Activated naive CD8-positive, alpha-beta T cell treated with anti-CD3 and anti-CD28 coated beads, Interleukin-2, amount 50 U/mL, for 24 hours (primary cell): ENCODE measurements around the gene EGF.
A peak's percentile ranks its signal among the peaks of the same experiment; 100 is the strongest.

ENCODE experiments used
- ATAC-seq: fragments of 150-1000 bp; cut with Tn5 transposase; one replicate; pipeline ENCODE4 v1.10.0; 2021
- DNase-seq: peaks from one replicate; pipeline ENCODE4 v3.0.0; 2021
- H3K27ac Mint-ChIP-seq: one replicate; pipeline ENCODE4 v1.8.0; 2021; ENCODE audit warnings: mild to moderate bottlenecking, mixed read lengths
- H3K27me3 Mint-ChIP-seq: one replicate; pipeline ENCODE4 v1.8.0; 2021; ENCODE audit warnings: mixed read lengths
- H3K36me3 Mint-ChIP-seq: one replicate; pipeline ENCODE4 v1.8.0; 2021; ENCODE audit warnings: low read depth, mixed read lengths
- H3K4me1 Mint-ChIP-seq: one replicate; pipeline ENCODE4 v1.8.0; 2021; ENCODE audit warnings: mixed read lengths
- H3K4me3 Mint-ChIP-seq: one replicate; pipeline ENCODE4 v1.8.0; 2021; ENCODE audit warnings: mild to moderate bottlenecking, moderate library complexity, mixed read lengths
- H3K9me3 Mint-ChIP-seq: one replicate; pipeline ENCODE4 v1.8.0; 2021; ENCODE audit warnings: mixed read lengths

The EGF gene

DNA sequence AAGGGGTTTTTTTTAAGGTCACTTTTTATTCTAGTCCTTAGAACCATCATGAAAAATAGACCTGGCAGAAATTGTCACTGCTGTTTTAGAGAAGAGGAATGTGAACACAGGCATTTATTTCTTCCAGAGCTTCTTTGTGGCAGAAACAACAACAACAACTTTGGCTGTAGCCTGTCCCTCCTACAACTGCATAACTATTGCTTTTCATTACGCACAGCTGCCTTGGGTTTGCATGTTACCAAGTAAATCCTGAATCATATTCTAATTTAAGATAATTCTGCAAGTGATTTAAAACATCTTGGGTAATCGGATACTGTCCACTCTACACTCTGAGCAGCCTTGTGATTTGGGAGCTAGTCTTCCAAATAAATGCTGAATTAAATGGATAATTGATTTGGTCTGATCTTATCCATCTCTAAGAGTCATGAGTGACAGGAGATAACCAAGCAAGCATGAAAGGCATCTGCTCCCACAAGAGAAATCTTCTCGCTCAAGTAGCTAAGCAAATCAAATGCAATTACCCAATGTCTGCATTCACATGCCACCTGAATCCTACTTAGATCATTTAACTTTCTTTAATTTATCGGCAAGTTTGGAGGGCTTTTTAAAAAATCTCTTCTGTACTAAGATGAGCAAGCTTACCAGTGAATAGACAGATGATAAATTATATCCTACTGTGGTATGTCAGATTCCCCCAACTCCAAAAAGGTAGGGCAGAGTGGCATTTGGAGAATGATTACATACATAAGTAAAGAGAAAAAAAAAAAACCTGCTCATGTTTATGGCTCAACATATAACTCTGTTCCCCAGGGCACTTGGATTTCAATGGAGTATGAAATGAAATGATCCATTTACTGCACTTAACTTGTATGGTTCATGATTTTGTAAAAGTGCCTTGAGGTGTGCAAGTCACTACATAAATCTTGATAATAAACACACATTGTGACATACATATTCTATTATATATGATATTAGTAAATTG lies 73.6 kb downstream of the EGF start:
- H3K27me3 Mint-ChIP-seq, result peaks cover 4% of the 10 kb centered on the region
- ATAC-seq (no peak), DNase-seq (no peak)
- H3K4me3 Mint-ChIP-seq, result no peak overlapping the region
- no peaks in the 10 kb centered on the region for H3K36me3 Mint-ChIP-seq
- H3K27ac Mint-ChIP-seq, result no peak overlapping the region
- peaks cover 8% of the 10 kb centered on the region for H3K4me1 Mint-ChIP-seq
- no peaks in the 10 kb centered on the region for H3K9me3 Mint-ChIP-seq

DNA sequence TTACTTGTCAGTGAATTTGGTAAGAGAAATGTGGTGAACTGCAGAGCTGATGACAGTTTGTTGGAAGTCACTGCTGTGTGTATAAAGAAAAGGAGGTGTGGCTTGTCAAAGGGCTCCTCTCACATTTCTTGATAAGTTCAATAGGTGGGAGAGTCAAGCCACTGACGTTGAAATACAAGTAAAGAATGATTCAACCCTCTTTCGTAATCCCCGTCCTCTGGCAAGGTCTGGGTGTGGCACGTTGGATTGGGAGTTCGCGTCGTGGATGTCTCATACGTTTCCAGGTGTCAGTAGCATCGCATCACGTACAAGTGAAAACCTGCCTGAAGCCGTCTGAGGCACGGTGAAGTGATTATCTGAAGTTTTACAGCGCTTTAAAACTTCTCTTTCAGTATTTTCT lies 76.4 kb downstream of the EGF start:
- no peak for DNase-seq
- Mint-ChIP-seq H3K4me3 (no peak overlapping the region), H3K27me3 (peaks cover 8% of the 10 kb centered on the region), H3K27ac (no peak overlapping the region), H3K9me3 (no peaks in the 10 kb centered on the region), H3K36me3 (no peaks in the 10 kb centered on the region), H3K4me1 (peaks cover 10% of the 10 kb centered on the region)
- ATAC-seq, result no peak

GRCh38 chr4:109989618-109990017 lies 76.9 kb downstream of the EGF start:
- peaks cover 16% of the 10 kb centered on the region for H3K4me1 Mint-ChIP-seq

DNA sequence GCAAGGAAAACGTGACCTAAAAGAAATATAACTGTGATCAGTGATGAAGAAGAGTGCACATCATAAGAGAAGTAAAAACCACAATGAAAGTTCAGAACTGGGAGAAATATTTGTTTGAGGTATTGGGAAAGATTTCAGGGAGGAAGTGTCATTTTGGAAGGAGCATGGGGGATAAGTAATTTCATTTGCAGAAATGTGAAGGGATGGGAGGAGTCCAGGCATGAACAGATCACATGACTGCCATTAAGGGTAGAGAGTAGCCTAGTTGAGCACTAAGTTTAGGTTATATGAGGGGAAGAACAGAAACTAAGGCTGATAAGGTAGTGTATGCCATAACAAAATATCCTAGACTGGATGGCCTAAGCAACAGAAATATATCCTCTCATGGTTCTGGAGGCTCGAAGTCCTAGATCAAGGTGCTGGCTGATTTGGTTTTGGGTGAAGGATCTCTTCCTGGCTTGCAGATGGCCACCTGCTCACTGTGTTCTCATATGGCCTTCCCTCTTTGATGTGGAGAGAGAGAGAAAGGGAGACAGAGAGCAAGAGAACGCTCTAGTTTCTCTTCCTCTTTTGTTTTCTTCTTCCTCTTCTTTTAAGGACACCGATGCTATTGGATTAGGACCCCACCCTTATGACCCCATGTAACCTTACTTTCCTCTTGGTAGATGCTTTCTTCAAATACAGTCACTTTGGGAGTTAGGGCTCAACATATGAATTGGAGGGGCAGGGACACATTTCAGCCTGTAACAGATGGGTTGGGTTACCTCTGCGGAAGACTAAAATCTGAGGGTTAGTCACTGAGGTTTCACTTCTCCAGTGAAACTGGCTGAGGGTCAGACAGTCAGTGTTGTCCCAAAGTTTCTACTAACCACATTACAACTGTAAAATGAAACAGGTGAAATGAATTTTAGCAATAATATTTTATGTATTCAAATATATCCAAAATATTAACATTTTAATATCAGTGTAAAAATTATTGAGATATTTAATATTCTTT lies 77.9 kb downstream of the EGF start:
- no peak overlapping the region for H3K27ac Mint-ChIP-seq
- no peaks in the 10 kb centered on the region for H3K9me3 Mint-ChIP-seq
- DNase-seq (no peak), ATAC-seq (no peak)
- peaks cover 8% of the 10 kb centered on the region for H3K27me3 Mint-ChIP-seq
- no peaks in the 10 kb centered on the region for H3K36me3 Mint-ChIP-seq
- no peak overlapping the region for H3K4me3 Mint-ChIP-seq
- H3K4me1 Mint-ChIP-seq, result peaks cover 19% of the 10 kb centered on the region

More at GRCh38 chr4:109989618-109990017, 76.9 kb downstream of the EGF start:
- H3K36me3 Mint-ChIP-seq, result no peaks in the 10 kb centered on the region
- no peak overlapping the region for H3K4me3 Mint-ChIP-seq
- H3K27me3 Mint-ChIP-seq, result peaks cover 8% of the 10 kb centered on the region
- no peak overlapping the region for H3K27ac Mint-ChIP-seq
- no peaks in the 10 kb centered on the region for H3K9me3 Mint-ChIP-seq
- ATAC-seq (no peak), DNase-seq (no peak)

DNA sequence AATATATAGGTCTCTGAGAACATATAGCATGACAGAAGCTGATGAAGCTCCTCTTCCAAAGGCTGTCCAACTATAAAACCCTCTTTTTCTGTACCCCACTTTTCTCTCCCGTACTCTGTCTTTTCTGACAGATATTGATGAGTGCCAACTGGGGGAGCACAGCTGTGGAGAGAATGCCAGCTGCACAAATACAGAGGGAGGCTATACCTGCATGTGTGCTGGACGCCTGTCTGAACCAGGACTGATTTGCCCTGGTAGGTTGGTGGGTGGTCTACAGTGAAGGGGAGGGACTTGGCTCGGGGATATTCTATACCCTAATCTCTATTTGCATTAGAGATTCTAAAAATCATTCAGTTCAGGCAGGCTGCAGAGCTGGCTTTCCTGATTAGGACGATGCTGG lies 80.4 kb downstream of the EGF start:
- no peak for ATAC-seq
- H3K4me1 Mint-ChIP-seq, result peaks cover 19% of the 10 kb centered on the region
- no peaks in the 10 kb centered on the region for H3K36me3 Mint-ChIP-seq
- DNase-seq, result no peak
- H3K27me3 Mint-ChIP-seq, result peaks cover 8% of the 10 kb centered on the region
- no peak overlapping the region for H3K27ac Mint-ChIP-seq
- no peak overlapping the region for H3K4me3 Mint-ChIP-seq
- no peaks in the 10 kb centered on the region for H3K9me3 Mint-ChIP-seq

DNA sequence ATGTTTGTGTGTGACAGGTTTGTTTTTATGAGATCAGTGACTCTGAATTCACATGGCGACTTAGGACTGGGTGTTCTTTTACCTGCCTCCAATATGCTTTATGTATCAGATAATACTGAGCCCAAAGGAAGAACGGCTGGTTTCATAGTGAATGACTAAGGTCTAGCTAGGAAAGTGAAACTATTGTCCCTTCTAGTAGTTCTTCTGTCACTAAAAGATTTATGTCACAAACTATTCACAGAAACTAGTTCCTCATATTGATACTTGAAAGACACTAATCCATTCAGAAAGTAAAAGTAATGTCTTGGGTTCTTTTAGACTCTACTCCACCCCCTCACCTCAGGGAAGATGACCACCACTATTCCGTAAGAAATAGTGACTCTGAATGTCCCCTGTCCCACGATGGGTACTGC lies 81.7 kb downstream of the EGF start:
- H3K4me1 Mint-ChIP-seq, result peaks cover 19% of the 10 kb centered on the region
- no peak overlapping the region for H3K27ac Mint-ChIP-seq
- H3K9me3 Mint-ChIP-seq, result no peaks in the 10 kb centered on the region
- H3K36me3 Mint-ChIP-seq, result no peaks in the 10 kb centered on the region
- no peak for DNase-seq
- H3K27me3 Mint-ChIP-seq, result peaks cover 9% of the 10 kb centered on the region
- peak; percentile 86 for ATAC-seq
- no peak overlapping the region for H3K4me3 Mint-ChIP-seq

DNA sequence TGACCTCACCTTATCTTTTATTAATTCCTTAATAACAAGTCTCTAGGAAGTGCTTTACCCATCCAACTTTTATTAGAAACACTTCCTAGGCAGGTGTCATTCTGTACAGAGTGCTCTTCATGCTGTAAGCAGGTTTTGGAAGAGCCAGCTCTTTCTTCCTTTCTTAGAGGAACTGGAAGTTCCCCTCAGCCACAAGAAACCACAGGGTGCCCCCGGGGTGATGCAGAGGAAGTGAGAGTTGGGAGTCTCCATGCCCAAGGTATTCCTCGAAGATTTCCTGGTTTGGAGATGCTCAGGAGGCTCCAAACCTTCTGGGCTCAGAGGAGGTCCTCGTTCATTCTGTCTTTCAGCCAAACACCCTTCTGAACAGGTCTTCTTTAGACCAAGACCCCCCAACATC lies 83.8 kb downstream of the EGF start:
- Mint-ChIP-seq H3K4me3 (no peak overlapping the region), H3K27ac (no peak overlapping the region), H3K36me3 (no peaks in the 10 kb centered on the region), H3K4me1 (peaks cover 10% of the 10 kb centered on the region), H3K27me3 (peaks cover 7% of the 10 kb centered on the region), H3K9me3 (no peaks in the 10 kb centered on the region)
- ATAC-seq, result no peak
- DNase-seq, result no peak

DNA sequence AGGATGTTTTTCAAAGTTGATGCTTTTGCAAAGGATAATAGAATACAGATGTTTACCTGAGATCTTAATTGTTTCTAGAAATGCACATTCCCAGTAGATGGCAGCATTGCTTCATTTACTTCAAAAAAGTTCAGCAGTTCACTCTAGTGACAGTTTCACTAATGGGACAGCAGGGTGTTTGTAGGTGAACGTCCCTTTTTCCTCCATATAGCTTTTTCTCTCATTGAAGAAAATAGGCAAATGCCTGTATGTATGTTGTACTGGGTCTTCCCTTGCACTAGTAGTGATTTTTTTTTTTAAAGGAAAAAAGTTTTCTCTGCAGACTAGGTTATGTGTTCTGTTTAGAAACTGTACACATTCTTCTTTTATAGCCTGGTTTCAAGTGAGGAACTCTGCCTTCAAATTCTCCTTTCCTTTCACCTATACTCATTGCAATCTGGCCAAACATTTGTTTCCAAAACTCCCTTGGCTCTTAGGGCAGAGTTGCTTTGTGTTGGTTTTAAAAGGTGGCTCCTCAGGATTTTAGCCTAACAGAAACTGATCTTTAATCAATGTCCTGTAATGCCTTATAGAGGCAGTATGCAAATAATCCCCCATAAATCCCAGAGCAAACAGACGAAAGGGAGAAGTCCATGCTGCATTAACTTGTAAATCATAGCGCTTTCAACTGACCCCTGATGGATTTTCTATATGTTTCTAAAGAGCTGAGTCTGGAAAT lies 86.3 kb downstream of the EGF start:
- H3K9me3 Mint-ChIP-seq, result no peaks in the 10 kb centered on the region
- H3K27me3 Mint-ChIP-seq, result peaks cover 3% of the 10 kb centered on the region
- no peak overlapping the region for H3K4me3 Mint-ChIP-seq
- DNase-seq, result no peak
- no peaks in the 10 kb centered on the region for H3K36me3 Mint-ChIP-seq
- H3K27ac Mint-ChIP-seq, result no peak overlapping the region
- peaks cover 10% of the 10 kb centered on the region for H3K4me1 Mint-ChIP-seq
- ATAC-seq, result peak; percentile 37

DNA sequence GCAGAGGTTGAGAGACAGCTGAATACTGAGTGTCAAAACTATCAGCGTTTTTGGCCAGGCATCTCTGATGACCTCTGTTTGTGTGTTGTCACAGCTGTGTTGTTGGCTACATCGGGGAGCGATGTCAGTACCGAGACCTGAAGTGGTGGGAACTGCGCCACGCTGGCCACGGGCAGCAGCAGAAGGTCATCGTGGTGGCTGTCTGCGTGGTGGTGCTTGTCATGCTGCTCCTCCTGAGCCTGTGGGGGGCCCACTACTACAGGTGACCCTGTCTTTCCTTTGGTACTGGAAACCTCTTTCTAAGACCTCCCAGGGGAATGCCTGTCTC lies 86.9 kb downstream of the EGF start:
- H3K36me3 Mint-ChIP-seq, result no peaks in the 10 kb centered on the region

DNA sequence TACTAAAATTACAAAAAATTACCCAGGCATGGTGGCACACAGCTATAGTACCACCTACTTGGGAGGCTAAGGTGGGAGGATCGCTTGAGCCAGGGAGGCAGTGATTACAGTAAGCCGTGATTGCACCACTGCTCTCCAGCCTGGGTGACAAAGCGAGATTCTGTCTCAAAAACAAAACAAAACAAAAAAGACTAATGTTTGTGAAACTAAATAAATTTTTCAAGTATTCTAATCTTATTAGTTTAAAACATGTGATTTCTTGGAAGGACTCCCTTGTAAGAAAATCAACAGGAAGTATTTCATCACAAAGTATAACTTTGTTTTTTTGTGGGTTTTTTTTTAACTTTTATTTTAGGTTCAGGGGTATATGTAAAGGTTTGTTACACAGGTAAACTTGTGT lies 89.6 kb downstream of the EGF start:
- peaks cover 3% of the 10 kb centered on the region for H3K4me1 Mint-ChIP-seq
- peaks cover 8% of the 10 kb centered on the region for H3K27me3 Mint-ChIP-seq
- DNase-seq (no peak), ATAC-seq (no peak)
- H3K4me3 Mint-ChIP-seq, result no peak overlapping the region
- H3K27ac Mint-ChIP-seq, result no peak overlapping the region
- H3K9me3 Mint-ChIP-seq, result no peaks in the 10 kb centered on the region
- no peaks in the 10 kb centered on the region for H3K36me3 Mint-ChIP-seq

More for the DNA sequence above, 86.9 kb downstream of the EGF start:
- DNase-seq (no peak), ATAC-seq (no peak)
- Mint-ChIP-seq H3K27me3 (peaks cover 8% of the 10 kb centered on the region), H3K4me3 (no peak overlapping the region), H3K4me1 (peaks cover 8% of the 10 kb centered on the region), H3K9me3 (no peaks in the 10 kb centered on the region), H3K27ac (no peak overlapping the region)

DNA sequence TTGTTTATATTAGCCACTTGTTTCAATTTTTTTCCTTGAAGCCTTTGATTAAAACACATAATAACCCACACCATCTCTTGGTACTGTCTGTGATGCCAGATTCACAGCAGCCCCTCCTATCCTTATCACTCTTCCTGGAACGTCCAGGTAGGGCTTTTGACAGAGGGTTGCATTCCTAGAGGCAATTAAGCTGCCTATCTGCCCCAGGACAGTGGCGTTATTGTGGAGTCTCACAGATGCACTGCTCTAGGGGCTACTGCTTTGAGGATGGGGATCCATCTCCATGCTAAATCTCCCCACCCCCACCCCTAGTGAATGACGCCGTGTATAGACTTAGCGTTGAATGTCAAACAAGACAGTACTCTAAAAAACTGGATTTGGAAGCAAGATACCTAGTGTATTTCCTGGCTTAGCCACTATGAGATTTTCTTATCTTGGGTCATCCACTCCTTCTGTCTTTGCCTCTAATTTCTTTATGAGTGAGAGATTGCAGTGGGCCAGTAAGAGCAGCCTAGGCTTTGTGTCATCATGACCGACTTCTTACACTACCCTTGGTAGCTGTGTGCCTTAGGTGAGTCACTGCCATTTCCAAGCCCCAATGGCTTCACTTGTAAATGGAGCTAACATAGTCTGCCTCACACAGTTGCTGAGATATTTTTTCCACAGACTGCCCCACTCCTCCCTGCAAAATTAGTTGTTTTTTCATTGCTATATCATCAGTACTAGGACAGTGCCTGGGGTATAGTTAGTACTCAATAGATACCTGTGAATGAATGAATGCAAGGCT lies 90.9 kb downstream of the EGF start:
- ATAC-seq (peak; percentile 91), DNase-seq (no peak)
- H3K9me3 Mint-ChIP-seq, result no peaks in the 10 kb centered on the region
- H3K27ac Mint-ChIP-seq, result no peak overlapping the region
- H3K36me3 Mint-ChIP-seq, result no peaks in the 10 kb centered on the region
- H3K4me3 Mint-ChIP-seq, result no peak overlapping the region
- H3K27me3 Mint-ChIP-seq, result peaks cover 6% of the 10 kb centered on the region
- peaks cover 3% of the 10 kb centered on the region for H3K4me1 Mint-ChIP-seq

DNA sequence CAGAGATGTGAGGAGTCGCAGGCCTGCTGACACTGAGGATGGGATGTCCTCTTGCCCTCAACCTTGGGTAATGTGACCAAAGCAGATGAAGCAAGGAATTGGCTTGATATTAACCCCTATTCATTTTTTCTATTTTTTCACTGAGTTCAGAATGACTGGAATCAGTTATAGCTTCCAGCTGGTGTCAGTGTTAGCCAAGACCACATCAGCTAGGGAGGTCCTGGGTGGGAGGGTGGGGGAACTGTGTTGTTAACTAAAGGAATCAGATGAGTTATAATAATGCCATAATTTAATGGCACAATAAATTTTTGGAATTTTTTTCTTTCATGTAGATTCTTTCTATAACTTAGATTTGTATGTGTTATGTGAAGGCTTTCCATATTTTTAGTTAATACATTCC lies 91.9 kb downstream of the EGF start:
- no peak for ATAC-seq
- peaks cover 3% of the 10 kb centered on the region for H3K4me1 Mint-ChIP-seq
- no peaks in the 10 kb centered on the region for H3K9me3 Mint-ChIP-seq
- H3K27me3 Mint-ChIP-seq, result peaks cover 4% of the 10 kb centered on the region
- H3K27ac Mint-ChIP-seq, result no peak overlapping the region
- no peak overlapping the region for H3K4me3 Mint-ChIP-seq
- no peak for DNase-seq
- H3K36me3 Mint-ChIP-seq, result no peaks in the 10 kb centered on the region

DNA sequence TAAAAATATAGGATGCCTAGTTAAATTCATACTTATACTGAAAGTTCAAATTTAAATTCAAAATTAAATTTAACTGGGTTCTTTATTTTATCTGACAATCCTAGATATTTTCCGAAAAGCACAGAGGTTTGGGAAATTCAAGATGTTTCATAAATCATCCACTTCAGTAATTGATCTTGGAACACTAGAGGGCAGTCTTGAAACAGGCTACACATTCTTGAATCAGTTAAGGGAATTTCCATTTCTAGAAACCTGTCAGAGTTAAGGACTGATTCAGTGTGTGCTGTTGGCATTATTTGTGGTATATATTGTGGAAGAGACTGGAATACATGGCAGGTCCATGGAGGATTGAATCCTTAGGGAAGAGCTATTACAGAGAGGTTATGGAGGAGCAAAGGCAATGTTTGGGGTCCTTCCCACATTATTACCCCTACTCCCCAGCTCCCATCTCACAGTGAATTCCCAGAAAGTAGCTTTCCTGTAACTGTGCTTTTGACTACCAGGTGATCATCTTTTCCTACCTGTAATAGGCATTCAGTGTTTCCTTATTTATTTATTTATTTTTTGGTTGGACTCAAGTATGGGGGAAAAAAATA lies 92.9 kb downstream of the EGF start:
- Mint-ChIP-seq H3K27ac (no peak overlapping the region), H3K9me3 (no peaks in the 10 kb centered on the region), H3K27me3 (peaks cover 4% of the 10 kb centered on the region), H3K4me3 (no peak overlapping the region), H3K4me1 (peaks cover 3% of the 10 kb centered on the region), H3K36me3 (no peaks in the 10 kb centered on the region)
- no peak for DNase-seq
- peak; percentile 26 for ATAC-seq
